GM10266 (cell line): Measurements from ENCODE around the gene ANKMY1.

Experiments
- DNase-seq: peaks from one replicate; pipeline ENCODE4 v3.0.0; 2012; ENCODE audit errors: extremely low spot score
- CTCF ChIP-seq: IDR thresholded peaks from 2 replicates; pipeline ENCODE4 v1.5.1; 2012; ENCODE audit warnings: mild to moderate bottlenecking, low read depth; ENCODE audit not compliant: control insufficient read depth, insufficient read depth; ENCODE audit errors: missing control alignments

The ANKMY1 gene

GRCh38 chr2:240538031-240538780 is 19.6 kb downstream of the ANKMY1 start:
- no peak for TF ChIP-seq CTCF
- DNase-seq, result no peak

GRCh38 chr2:240532031-240532775 is 25.6 kb downstream of the ANKMY1 start:
- no peak for DNase-seq
- no peak for TF ChIP-seq CTCF

- DNase-seq, result no peak
- TF ChIP-seq CTCF, result no peak
These were observed 26.8 kb downstream of the ANKMY1 start for GRCh38 chr2:240531038-240531437.

- DNase-seq, result no peak
- TF ChIP-seq CTCF, result no peak
These were observed 27.6 kb downstream of the ANKMY1 start for GRCh38 chr2:240530181-240530580.

GRCh38 chr2:240529344-240529999 is 28.3 kb downstream of the ANKMY1 start:
- TF ChIP-seq CTCF, result no peak

GRCh38 chr2:240528406-240529040 is 29.3 kb downstream of the ANKMY1 start:
- DNase-seq, result no peak
- TF ChIP-seq CTCF, result no peak

More at GRCh38 chr2:240529344-240529999, 28.3 kb downstream of the ANKMY1 start:
- DNase-seq, result no peak
